PC-3 (cell line): ENCODE measurements around the gene UBE2B. TPM values are rescaled to one million over a fixed set of nuclear protein-coding genes. Genes with fewer than 3 reads are reported as not detected.
"Not testable (repeated sequence)": the region's sequence is repeated elsewhere in the genome, so short reads cannot be mapped to it uniquely, and the experiment has no call there.

ENCODE experiments used
- ATAC-seq: fragments of 200-7000 bp; cut with Tn5 transposase; 2 replicates; pipeline ENCODE4 v1.9.1; 2020; ENCODE audit warnings: mild to moderate bottlenecking, moderate library complexity
- BruUV-seq: library from RNA; stranded (reverse); fragments of 400-500 nt; replicated peaks from 2 replicates; lab custom pipeline; 2021; lab: Mats Ljungman, UMichigan
- CTCF ChIA-PET: fragments of 300-600 bp; sonication (Branson Sonifier 250); formaldehyde crosslinking; loops from one replicate; lab custom pipeline; 2022; ENCODE audit warnings: antibody characterized with exemption; lab: Charles Lee
- POLR2A ChIA-PET: fragments of 300-600 bp; sonication (Branson Sonifier 250); formaldehyde crosslinking; loops from one replicate; lab custom pipeline; 2022; ENCODE audit warnings: antibody characterized with exemption; ENCODE audit not compliant: unreplicated experiment; lab: Charles Lee
- DNase-seq: peaks from one replicate; pipeline ENCODE4 v3.0.0-alpha.2; 2015
- H2AFZ ChIP-seq: fragments of 300-600 bp; sonication (generic); 2 replicates; pipeline ENCODE4 v1.6.0; 2016; ENCODE audit warnings: antibody characterized with exemption, low read length
- H3F3A ChIP-seq: fragments of 300-600 bp; sonication (generic); one replicate; pipeline ENCODE4 v1.6.0; 2017; ENCODE audit warnings: antibody characterized with exemption, low read length, control low read depth, mild to moderate bottlenecking; ENCODE audit not compliant: unreplicated experiment
- H3K27ac ChIP-seq: fragments of 300-600 bp; sonication (generic); 2 replicates; pipeline ENCODE4 v1.5.1; 2016; ENCODE audit warnings: mild to moderate bottlenecking, low read length
- H3K27me3 ChIP-seq: fragments of 300-600 bp; sonication (generic); 2 replicates; pipeline ENCODE4 v1.6.1; 2016; ENCODE audit warnings: low read length, mixed read lengths
- H3K36me3 ChIP-seq: fragments of 300-600 bp; sonication (generic); 2 replicates; pipeline ENCODE4 v1.6.1; 2016; ENCODE audit warnings: low read depth, mixed run types, low read length, mixed read lengths
- H3K4me1 ChIP-seq: fragments of 300-600 bp; sonication (generic); 2 replicates; pipeline ENCODE4 v1.5.1; 2016; ENCODE audit warnings: low read length; ENCODE audit not compliant: insufficient read depth
- H3K4me2 ChIP-seq: fragments of 300-600 bp; sonication (generic); 2 replicates; pipeline ENCODE4 v1.6.0; 2016; ENCODE audit warnings: low read length
- H3K4me3 ChIP-seq: fragments of 300-600 bp; sonication (generic); 2 replicates; pipeline ENCODE4 v1.5.1; 2016; ENCODE audit warnings: mild to moderate bottlenecking, low read length, mixed read lengths
- H3K79me2 ChIP-seq: fragments of 300-600 bp; sonication (generic); 2 replicates; pipeline ENCODE4 v1.6.1; 2017; ENCODE audit warnings: low read length, mixed read lengths
- H3K9ac ChIP-seq: fragments of 300-600 bp; sonication (generic); 2 replicates; pipeline ENCODE4 v1.6.0; 2016; ENCODE audit warnings: mild to moderate bottlenecking, low read length
- H3K9me2 ChIP-seq: fragments of 300-600 bp; sonication (generic); replicated peaks from 2 replicates; pipeline ENCODE4 v1.6.1; 2016; ENCODE audit warnings: mixed run types, low read length, mixed read lengths
- H3K9me3 ChIP-seq: fragments of 300-600 bp; sonication (generic); 2 replicates; pipeline ENCODE4 v1.6.1; 2016; ENCODE audit warnings: low read length, mixed read lengths
- H4K20me1 ChIP-seq: fragments of 300-600 bp; sonication (generic); 2 replicates; pipeline ENCODE4 v1.6.1; 2016; ENCODE audit warnings: low read length, mixed read lengths
- CTCF ChIP-seq: fragments of 300-600 bp; sonication (generic); conservative IDR thresholded peaks from 2 replicates; pipeline ENCODE4 v1.5.1; 2017; ENCODE audit warnings: antibody characterized with exemption, low read depth, mild to moderate bottlenecking, low read length
- EZH2 ChIP-seq: fragments of 300-600 bp; sonication (generic); IDR thresholded peaks from one replicate; pipeline ENCODE4 v1.6.1; 2017; ENCODE audit warnings: antibody characterized with exemption, mild to moderate bottlenecking, low read length; ENCODE audit not compliant: unreplicated experiment
- EZH2phosphoT487 ChIP-seq: fragments of 300-600 bp; sonication (generic); IDR thresholded peaks from 2 replicates; pipeline ENCODE4 v1.6.1; 2018; ENCODE audit warnings: mild to moderate bottlenecking, antibody characterized with exemption, low read length, borderline replicate concordance
- intact Hi-C: fragments of 100-400 bp; cut with micrococcal nuclease; formaldehyde crosslinking; loops from 2 replicates; pipeline ENCODE4 v1.9.0; 2023
- total RNA-seq: library from RNA; depleted of rRNA; stranded (reverse); fragments of >200 nt; gene quantifications from 2 replicates; pipeline ENCODE4 v1.2.3, GENCODE V29; 2014

UBE2B gene
- total RNA-seq, 1 experiment from 2014 or later: 9.5 TPM

DNA sequence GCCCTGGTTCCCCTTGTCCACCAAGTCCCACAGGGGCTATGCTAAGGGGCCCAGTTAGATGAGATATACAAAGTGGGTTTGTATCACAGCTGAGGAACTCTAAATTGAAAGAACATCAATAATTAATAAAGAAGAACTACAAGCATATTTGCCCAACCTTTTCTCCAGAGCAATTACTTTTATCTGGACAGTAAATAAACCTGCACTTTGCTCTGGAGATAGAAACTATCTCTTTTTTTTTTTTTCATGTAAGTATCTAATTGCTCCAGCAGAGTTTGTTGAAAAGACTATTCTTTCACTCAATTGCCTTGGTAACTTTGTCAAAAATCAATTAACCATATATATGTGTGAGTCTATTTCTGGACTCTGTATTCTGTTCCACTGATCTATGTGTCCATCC lies 46.3 kb downstream of the UBE2B start:
- Histone ChIP-seq H2AFZ (no peak overlapping the region), H3K79me2 (no peaks in the 10 kb centered on the region), H3K27me3 (no peaks in the 10 kb centered on the region), H3F3A (no peaks in the 10 kb centered on the region), H3K9me3 (0 out of 2 replicates have a peak, but pooled peaks cover 5% of the 10 kb centered on the region), H3K9me2 (no peaks in the 10 kb centered on the region), H3K9ac (no peak overlapping the region), H3K4me1 (no peaks in the 10 kb centered on the region), H3K4me2 (no peak overlapping the region), H3K4me3 (no peak overlapping the region), H3K27ac (no peak overlapping the region), H4K20me1 (no peaks in the 10 kb centered on the region), H3K36me3 (no peaks in the 10 kb centered on the region)
- POLR2A ChIA-PET: no interaction called here
- TF ChIP-seq EZH2phosphoT487: no peak
- TF ChIP-seq CTCF: no peak
- no peak for TF ChIP-seq EZH2
- DNase-seq (no peak), ATAC-seq (no peak)
- BruUV-seq: no TSS peak
- intact Hi-C loops: no loop called here
- CTCF ChIA-PET: no interaction called here

GRCh38 chr5:134418958-134419357 lies 47.6 kb downstream of the UBE2B start:
- intact Hi-C loops: no loop called here
- TF ChIP-seq EZH2: no peak
- TF ChIP-seq CTCF: no peak
- TF ChIP-seq EZH2phosphoT487: no peak
- Histone ChIP-seq H3K9me3 (0 out of 2 replicates have a peak, but pooled peaks cover 5% of the 10 kb centered on the region), H2AFZ (no peak overlapping the region), H3K36me3 (no peaks in the 10 kb centered on the region), H3K4me2 (no peak overlapping the region), H3K27me3 (no peaks in the 10 kb centered on the region), H3K79me2 (no peaks in the 10 kb centered on the region), H4K20me1 (no peaks in the 10 kb centered on the region), H3K9ac (no peak overlapping the region), H3K9me2 (no peaks in the 10 kb centered on the region), H3K4me1 (no peaks in the 10 kb centered on the region), H3F3A (no peaks in the 10 kb centered on the region), H3K4me3 (no peak overlapping the region), H3K27ac (no peak overlapping the region)
- ChIA-PET CTCF (no interaction called here), POLR2A (no interaction called here)
- DNase-seq (no peak), ATAC-seq (no peak)
- no TSS peak for BruUV-seq

- 0 out of 2 replicates have a peak, but pooled peaks cover 5% of the 10 kb centered on the region for H3K9me3 ChIP-seq
- H3K9ac ChIP-seq: no peak overlapping the region
- no peaks in the 10 kb centered on the region for H3K36me3 ChIP-seq
- no peaks in the 10 kb centered on the region for H3K9me2 ChIP-seq
- H3K27me3 ChIP-seq: no peaks in the 10 kb centered on the region
- H4K20me1 ChIP-seq: no peaks in the 10 kb centered on the region
- intact Hi-C loops: no loop called here
- H2AFZ ChIP-seq: no peak overlapping the region
- no peak for ATAC-seq
- TF ChIP-seq CTCF (no peak), EZH2phosphoT487 (no peak), EZH2 (no peak)
- no peak overlapping the region for H3K27ac ChIP-seq
- no peaks in the 10 kb centered on the region for H3K4me1 ChIP-seq
- H3F3A ChIP-seq: no peaks in the 10 kb centered on the region
- no peak overlapping the region for H3K4me3 ChIP-seq
- POLR2A ChIA-PET: no interaction called here
- no peak for DNase-seq
- H3K4me2 ChIP-seq: no peak overlapping the region
- H3K79me2 ChIP-seq: no peaks in the 10 kb centered on the region
- CTCF ChIA-PET: no interaction called here
- no TSS peak for BruUV-seq
These were observed 49.0 kb downstream of the UBE2B start for GRCh38 chr5:134420343-134420742.

GRCh38 chr5:134421038-134421437 lies 49.7 kb downstream of the UBE2B start:
- H3K4me2 ChIP-seq, ATAC-seq, H3F3A ChIP-seq, H3K27ac ChIP-seq, H3K27me3 ChIP-seq, H3K9me3 ChIP-seq, CTCF ChIA-PET, POLR2A ChIA-PET, DNase-seq, intact Hi-C loops, H2AFZ ChIP-seq, H3K4me1 ChIP-seq, H3K9ac ChIP-seq, H3K9me2 ChIP-seq, H4K20me1 ChIP-seq, H3K79me2 ChIP-seq, H3K36me3 ChIP-seq, BruUV-seq, H3K4me3 ChIP-seq: not testable (repeated sequence)
